Fibroblast of lung (primary cell): Measurements from ENCODE around the gene ALDH3A1.

Source experiments
- EZH2 ChIP-seq: IDR thresholded peaks from 2 replicates; pipeline ENCODE4 v1.5.1; 2012; ENCODE audit warnings: low read length, control low read depth, mild to moderate bottlenecking; ENCODE audit errors: missing control alignments
- TF ChIP-seq, protein P1 (sequence below), 2 donors: IDR thresholded peaks in 1 of 2; conservative IDR thresholded peaks in 1 of 2; 1 replicate in 1 of 2; 2 replicates in 1 of 2; pipeline ENCODE4 v1.5.1; 2011 to 2012; ENCODE audit warnings: low read length in 2 of 2, control low read depth in 1 of 2, inconsistent platforms in 1 of 2, low read depth in 1 of 2, mild to moderate bottlenecking in 1 of 2

GRCh38 chr17:19705201-19705600, 42.9 kb downstream of the ALDH3A1 start:
- TF ChIP-seq EZH2, result no peak
- TF ChIP-seq, protein P1, sequence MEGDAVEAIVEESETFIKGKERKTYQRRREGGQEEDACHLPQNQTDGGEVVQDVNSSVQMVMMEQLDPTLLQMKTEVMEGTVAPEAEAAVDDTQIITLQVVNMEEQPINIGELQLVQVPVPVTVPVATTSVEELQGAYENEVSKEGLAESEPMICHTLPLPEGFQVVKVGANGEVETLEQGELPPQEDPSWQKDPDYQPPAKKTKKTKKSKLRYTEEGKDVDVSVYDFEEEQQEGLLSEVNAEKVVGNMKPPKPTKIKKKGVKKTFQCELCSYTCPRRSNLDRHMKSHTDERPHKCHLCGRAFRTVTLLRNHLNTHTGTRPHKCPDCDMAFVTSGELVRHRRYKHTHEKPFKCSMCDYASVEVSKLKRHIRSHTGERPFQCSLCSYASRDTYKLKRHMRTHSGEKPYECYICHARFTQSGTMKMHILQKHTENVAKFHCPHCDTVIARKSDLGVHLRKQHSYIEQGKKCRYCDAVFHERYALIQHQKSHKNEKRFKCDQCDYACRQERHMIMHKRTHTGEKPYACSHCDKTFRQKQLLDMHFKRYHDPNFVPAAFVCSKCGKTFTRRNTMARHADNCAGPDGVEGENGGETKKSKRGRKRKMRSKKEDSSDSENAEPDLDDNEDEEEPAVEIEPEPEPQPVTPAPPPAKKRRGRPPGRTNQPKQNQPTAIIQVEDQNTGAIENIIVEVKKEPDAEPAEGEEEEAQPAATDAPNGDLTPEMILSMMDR (conservative IDR thresholded peaks at IDR 0.05 in 1 of 2, IDR thresholded peaks at IDR 0.05 in 1 of 2; ENCODE audit: low read depth in 1 of 2, low read length in 2 of 2), result no peak
